Endothelial cell (in vitro differentiated cells): ENCODE results near the gene FDX2. TPM values are rescaled to one million over a fixed set of nuclear protein-coding genes. Genes with fewer than 3 reads are reported as not detected.
A peak's percentile ranks its signal among the peaks of the same experiment; 100 is the strongest.

Experiments used
- DNase-seq: peaks from one replicate; pipeline ENCODE4 v3.0.0; 2021; ENCODE audit warnings: low spot score
- H3K27ac Mint-ChIP-seq: one replicate; pipeline ENCODE4 v1.8.0; 2021; ENCODE audit warnings: mixed read lengths, inconsistent platforms; ENCODE audit not compliant: unreplicated experiment
- H3K27me3 Mint-ChIP-seq: one replicate; pipeline ENCODE4 v1.8.0; 2021; ENCODE audit warnings: mild to moderate bottlenecking, moderate library complexity, mixed read lengths, inconsistent platforms; ENCODE audit not compliant: unreplicated experiment
- H3K36me3 Mint-ChIP-seq: one replicate; pipeline ENCODE4 v1.8.0; 2021; ENCODE audit warnings: mild to moderate bottlenecking, low read depth, mixed read lengths, inconsistent platforms; ENCODE audit not compliant: unreplicated experiment
- H3K4me1 Mint-ChIP-seq: one replicate; pipeline ENCODE4 v1.8.0; 2021; ENCODE audit warnings: mild to moderate bottlenecking, mixed read lengths, inconsistent platforms; ENCODE audit not compliant: unreplicated experiment
- H3K4me3 Mint-ChIP-seq: one replicate; pipeline ENCODE4 v1.8.0; 2021; ENCODE audit warnings: mild to moderate bottlenecking, mixed read lengths, inconsistent platforms; ENCODE audit not compliant: unreplicated experiment
- H3K9me3 Mint-ChIP-seq: one replicate; pipeline ENCODE4 v1.8.0; 2021; ENCODE audit warnings: mixed read lengths, inconsistent platforms; ENCODE audit not compliant: unreplicated experiment
- total RNA-seq: library from RNA; stranded (reverse); fragmentation: NEBNext Ultra II Directional; extraction: Animal tissue kit (Norgen Biotek cat#: 25700); gene quantifications from one replicate; pipeline ENCODE4 v1.2.1, GENCODE V29; 2021; ENCODE audit not compliant: unreplicated experiment
- TF ChIP-seq, protein P1 (sequence below): fragments of 200-600 bp; sonication (generic); IDR thresholded peaks from one replicate; pipeline ENCODE4 v1.5.0; 2021; ENCODE audit warnings: antibody characterized with exemption; ENCODE audit not compliant: unreplicated experiment

FDX2 gene
- total RNA-seq, 1 donor from 2014 or later = 18.9 TPM

- no peak overlapping the region for H3K4me3 Mint-ChIP-seq
- no peak overlapping the region for H3K27ac Mint-ChIP-seq
- peaks cover 8% of the 10 kb centered on the region for H3K36me3 Mint-ChIP-seq
- no peaks in the 10 kb centered on the region for H3K9me3 Mint-ChIP-seq
- H3K27me3 Mint-ChIP-seq = peaks cover 36% of the 10 kb centered on the region
- no peak for DNase-seq
- TF ChIP-seq, protein P1, sequence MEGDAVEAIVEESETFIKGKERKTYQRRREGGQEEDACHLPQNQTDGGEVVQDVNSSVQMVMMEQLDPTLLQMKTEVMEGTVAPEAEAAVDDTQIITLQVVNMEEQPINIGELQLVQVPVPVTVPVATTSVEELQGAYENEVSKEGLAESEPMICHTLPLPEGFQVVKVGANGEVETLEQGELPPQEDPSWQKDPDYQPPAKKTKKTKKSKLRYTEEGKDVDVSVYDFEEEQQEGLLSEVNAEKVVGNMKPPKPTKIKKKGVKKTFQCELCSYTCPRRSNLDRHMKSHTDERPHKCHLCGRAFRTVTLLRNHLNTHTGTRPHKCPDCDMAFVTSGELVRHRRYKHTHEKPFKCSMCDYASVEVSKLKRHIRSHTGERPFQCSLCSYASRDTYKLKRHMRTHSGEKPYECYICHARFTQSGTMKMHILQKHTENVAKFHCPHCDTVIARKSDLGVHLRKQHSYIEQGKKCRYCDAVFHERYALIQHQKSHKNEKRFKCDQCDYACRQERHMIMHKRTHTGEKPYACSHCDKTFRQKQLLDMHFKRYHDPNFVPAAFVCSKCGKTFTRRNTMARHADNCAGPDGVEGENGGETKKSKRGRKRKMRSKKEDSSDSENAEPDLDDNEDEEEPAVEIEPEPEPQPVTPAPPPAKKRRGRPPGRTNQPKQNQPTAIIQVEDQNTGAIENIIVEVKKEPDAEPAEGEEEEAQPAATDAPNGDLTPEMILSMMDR = no peak
- H3K4me1 Mint-ChIP-seq = peaks cover 7% of the 10 kb centered on the region
Measured at GRCh38 chr19:10295305-10295846, 20.4 kb downstream of the FDX2 start.

- H3K36me3 Mint-ChIP-seq = peaks cover 8% of the 10 kb centered on the region
- TF ChIP-seq, protein P1 = no peak
- DNase-seq = peak; percentile 50
- H3K4me3 Mint-ChIP-seq = no peak overlapping the region
- H3K4me1 Mint-ChIP-seq = peaks cover 7% of the 10 kb centered on the region
- H3K27ac Mint-ChIP-seq = no peak overlapping the region
- no peaks in the 10 kb centered on the region for H3K9me3 Mint-ChIP-seq
- H3K27me3 Mint-ChIP-seq = peaks cover 39% of the 10 kb centered on the region
Measured at GRCh38 chr19:10294368-10294697, 21.5 kb downstream of the FDX2 start.

GRCh38 chr19:10293637-10294367 is 22.0 kb downstream of the FDX2 start:
- H3K4me3 Mint-ChIP-seq = no peak overlapping the region
- H3K27ac Mint-ChIP-seq = no peak overlapping the region
- TF ChIP-seq, protein P1 = no peak
- H3K27me3 Mint-ChIP-seq = peaks cover 41% of the 10 kb centered on the region
- no peak for DNase-seq
- H3K9me3 Mint-ChIP-seq = no peaks in the 10 kb centered on the region
- peaks cover 10% of the 10 kb centered on the region for H3K4me1 Mint-ChIP-seq
- H3K36me3 Mint-ChIP-seq = peaks cover 8% of the 10 kb centered on the region

DNA sequence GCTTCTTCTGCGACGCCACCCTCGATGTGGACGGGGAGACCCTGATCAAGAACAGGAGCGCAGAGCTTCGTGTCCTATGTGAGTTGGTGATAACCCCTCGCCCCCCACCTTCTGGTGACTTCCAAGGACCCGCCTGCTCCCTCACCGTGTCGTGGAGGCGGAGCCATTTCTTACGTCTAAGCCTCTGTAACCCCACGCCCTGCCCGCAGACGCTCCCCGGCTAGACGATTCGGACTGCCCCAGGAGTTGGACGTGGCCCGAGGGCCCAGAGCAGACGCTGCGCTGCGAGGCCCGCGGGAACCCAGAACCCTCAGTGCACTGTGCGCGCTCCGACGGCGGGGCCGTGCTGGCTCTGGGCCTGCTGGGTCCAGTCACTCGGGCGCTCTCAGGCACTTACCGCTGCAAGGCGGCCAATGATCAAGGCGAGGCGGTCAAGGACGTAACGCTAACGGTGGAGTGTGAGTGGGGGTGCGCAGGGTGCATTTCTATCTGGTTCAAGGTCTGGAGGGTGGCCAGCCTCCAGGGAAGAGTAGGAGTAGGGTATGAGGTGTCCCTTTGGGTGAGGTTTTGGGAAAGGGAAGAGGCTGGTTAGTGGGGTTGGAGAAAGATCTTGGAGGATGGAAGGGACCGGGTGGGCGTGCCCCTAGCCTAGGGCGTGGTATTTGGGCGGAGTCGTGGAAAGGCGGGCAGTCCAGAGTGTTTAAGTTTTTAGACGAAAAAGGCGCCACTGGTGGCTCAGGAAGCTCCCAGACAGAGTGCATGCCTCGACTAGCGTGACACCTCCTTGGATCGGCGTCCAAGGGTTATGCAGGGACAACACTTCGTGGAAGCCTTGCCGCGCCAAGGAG is 22.8 kb downstream of the FDX2 start:
- no peak for DNase-seq
- Mint-ChIP-seq H3K27ac (no peak overlapping the region), H3K36me3 (peaks cover 8% of the 10 kb centered on the region), H3K27me3 (peaks cover 45% of the 10 kb centered on the region), H3K4me3 (peak overlapping the region; percentile 13), H3K4me1 (peaks cover 14% of the 10 kb centered on the region), H3K9me3 (no peaks in the 10 kb centered on the region)
- TF ChIP-seq, protein P1 = no peak
